DMS153 treated with DMSO at 0.1 percent for 48 hours (cell line): ENCODE results near the gene CDYL2.

Experiments
- DNase-seq: peaks from one replicate; lab custom pipeline; 2025; ENCODE audit not compliant: unreplicated experiment; lab: John Stamatoyannopoulos, UW

CDYL2 gene

GRCh38 chr16:80628254-80628653 lies 176.1 kb downstream of the CDYL2 start:
- no peak for DNase-seq

GRCh38 chr16:80627108-80627507 lies 177.3 kb downstream of the CDYL2 start:
- no peak for DNase-seq

GRCh38 chr16:80623376-80623775 lies 181.0 kb downstream of the CDYL2 start:
- DNase-seq, result no peak

- DNase-seq, result no peak
These were observed 182.4 kb downstream of the CDYL2 start for GRCh38 chr16:80622007-80622406.

GRCh38 chr16:80620736-80621605 lies 183.4 kb downstream of the CDYL2 start:
- no peak for DNase-seq

GRCh38 chr16:80619824-80620223 lies 184.6 kb downstream of the CDYL2 start:
- no peak for DNase-seq

GRCh38 chr16:80618862-80619648 lies 185.3 kb downstream of the CDYL2 start:
- DNase-seq, result no peak

- DNase-seq, result no peak
These were observed 188.0 kb downstream of the CDYL2 start for GRCh38 chr16:80616362-80616761.

- no peak for DNase-seq
These were observed 188.7 kb downstream of the CDYL2 start for GRCh38 chr16:80615735-80616134.

- DNase-seq, result no peak
These were observed 189.3 kb downstream of the CDYL2 start for GRCh38 chr16:80614908-80615671.

GRCh38 chr16:80612461-80613017 lies 191.9 kb downstream of the CDYL2 start:
- DNase-seq, result no peak

- no peak for DNase-seq
These were observed 192.5 kb downstream of the CDYL2 start for GRCh38 chr16:80611930-80612327.

GRCh38 chr16:80611171-80611929 lies 193.0 kb downstream of the CDYL2 start:
- DNase-seq, result no peak

- DNase-seq, result no peak
These were observed 193.8 kb downstream of the CDYL2 start for GRCh38 chr16:80610481-80611156.

GRCh38 chr16:80608946-80609345 lies 195.5 kb downstream of the CDYL2 start:
- DNase-seq, result no peak

GRCh38 chr16:80607204-80607603 lies 197.2 kb downstream of the CDYL2 start:
- no peak for DNase-seq

- DNase-seq, result no peak
These were observed 198.1 kb downstream of the CDYL2 start for GRCh38 chr16:80606221-80606766.

GRCh38 chr16:80604600-80605355 lies 199.6 kb downstream of the CDYL2 start:
- DNase-seq, result no peak

GRCh38 chr16:80602894-80603293 lies 201.5 kb downstream of the CDYL2 start:
- no peak for DNase-seq
